Vagina (tissue), 2 donors: ENCODE measurements around the gene PPP2R3C.

Experiments
- POLR2A ChIP-seq, 2 donors: fragments of 450-650 bp; IDR thresholded peaks; one replicate each; pipeline ENCODE4 v1.6.1; 2017; ENCODE audit warnings: antibody characterized with exemption in 2 of 2, mild to moderate bottlenecking in 2 of 2, moderate library complexity in 2 of 2
- TF ChIP-seq, protein P1 (sequence below), 3 experiments: fragments of 450-650 bp in 2 of 3; fragments of 200-600 bp in 1 of 3; sonication (generic) in 1 of 3; IDR thresholded peaks; one replicate each; pipeline ENCODE4 v1.5.1; 2017 to 2019; ENCODE audit warnings: antibody characterized with exemption in 3 of 3, mild to moderate bottlenecking in 2 of 3, moderate library complexity in 2 of 3

GRCh38 chr14:35146711-35147149 lies 24.9 kb upstream of the PPP2R3C start:
- TF ChIP-seq, protein P1, sequence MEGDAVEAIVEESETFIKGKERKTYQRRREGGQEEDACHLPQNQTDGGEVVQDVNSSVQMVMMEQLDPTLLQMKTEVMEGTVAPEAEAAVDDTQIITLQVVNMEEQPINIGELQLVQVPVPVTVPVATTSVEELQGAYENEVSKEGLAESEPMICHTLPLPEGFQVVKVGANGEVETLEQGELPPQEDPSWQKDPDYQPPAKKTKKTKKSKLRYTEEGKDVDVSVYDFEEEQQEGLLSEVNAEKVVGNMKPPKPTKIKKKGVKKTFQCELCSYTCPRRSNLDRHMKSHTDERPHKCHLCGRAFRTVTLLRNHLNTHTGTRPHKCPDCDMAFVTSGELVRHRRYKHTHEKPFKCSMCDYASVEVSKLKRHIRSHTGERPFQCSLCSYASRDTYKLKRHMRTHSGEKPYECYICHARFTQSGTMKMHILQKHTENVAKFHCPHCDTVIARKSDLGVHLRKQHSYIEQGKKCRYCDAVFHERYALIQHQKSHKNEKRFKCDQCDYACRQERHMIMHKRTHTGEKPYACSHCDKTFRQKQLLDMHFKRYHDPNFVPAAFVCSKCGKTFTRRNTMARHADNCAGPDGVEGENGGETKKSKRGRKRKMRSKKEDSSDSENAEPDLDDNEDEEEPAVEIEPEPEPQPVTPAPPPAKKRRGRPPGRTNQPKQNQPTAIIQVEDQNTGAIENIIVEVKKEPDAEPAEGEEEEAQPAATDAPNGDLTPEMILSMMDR (IDR thresholded peaks at IDR 0.05) = no peak
- no peak for TF ChIP-seq POLR2A (IDR thresholded peaks at IDR 0.05)
